ENCODE measurements around the gene NCAN.
"Not testable (repeated sequence)": the region's sequence is repeated elsewhere in the genome, so short reads cannot be mapped to it uniquely, and the experiment has no call there.

The NCAN gene

DNA sequence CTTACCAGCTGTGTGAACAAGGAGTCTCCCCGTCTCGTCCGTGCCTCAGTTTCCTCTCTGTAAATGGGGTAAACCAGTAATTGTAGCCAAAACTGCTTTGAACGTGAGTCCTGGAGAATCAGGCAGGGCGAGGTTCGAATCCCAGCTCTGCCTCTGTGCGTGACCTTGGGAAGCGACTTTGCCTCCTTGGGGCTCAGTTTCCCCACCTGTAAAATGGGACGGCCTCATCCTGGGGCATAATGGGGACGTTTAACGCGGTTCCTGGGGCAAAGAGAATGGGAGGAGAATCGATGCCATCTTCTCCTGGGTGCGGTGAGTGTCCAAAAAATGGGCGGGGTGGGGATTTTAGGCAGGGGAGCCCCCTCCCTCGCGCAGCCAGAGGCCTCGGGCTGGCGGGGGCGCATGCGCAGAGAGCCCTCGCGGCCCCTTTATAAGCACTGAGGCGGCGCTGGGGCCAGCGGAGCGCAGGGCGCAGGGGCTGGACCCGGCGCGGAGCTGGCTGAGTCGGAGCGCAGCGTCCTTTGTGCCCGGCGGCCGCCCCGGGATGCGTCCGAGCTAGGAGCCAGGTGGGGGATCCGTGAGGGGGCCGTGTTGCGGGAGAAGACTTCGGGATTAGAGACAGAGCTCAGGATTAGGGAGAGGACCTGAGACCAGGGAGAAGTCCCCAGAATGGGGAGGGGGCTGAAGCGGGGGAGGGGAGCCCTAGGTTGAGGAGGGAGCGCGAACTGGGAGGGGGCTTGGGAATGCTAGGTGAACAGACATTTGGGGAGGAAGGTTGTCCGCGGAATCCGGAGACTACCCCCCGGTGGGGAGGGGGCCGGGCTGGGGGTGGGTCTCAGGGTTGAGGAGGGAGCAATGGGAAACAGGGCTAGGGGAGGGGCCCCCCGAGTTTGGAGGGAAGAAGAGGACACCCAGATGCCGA is at the start of gene NCAN:
TSS of gene NCAN (plus strand) at position 460 of the 922 bp plus-strand sequence. CDS start 4,996 bp downstream, outside the sequence.
- DNase-seq = no peak

GRCh38 chr19:19162495-19162894 is 49.3 kb upstream of the NCAN start:
- DNase-seq = no peak

DNA sequence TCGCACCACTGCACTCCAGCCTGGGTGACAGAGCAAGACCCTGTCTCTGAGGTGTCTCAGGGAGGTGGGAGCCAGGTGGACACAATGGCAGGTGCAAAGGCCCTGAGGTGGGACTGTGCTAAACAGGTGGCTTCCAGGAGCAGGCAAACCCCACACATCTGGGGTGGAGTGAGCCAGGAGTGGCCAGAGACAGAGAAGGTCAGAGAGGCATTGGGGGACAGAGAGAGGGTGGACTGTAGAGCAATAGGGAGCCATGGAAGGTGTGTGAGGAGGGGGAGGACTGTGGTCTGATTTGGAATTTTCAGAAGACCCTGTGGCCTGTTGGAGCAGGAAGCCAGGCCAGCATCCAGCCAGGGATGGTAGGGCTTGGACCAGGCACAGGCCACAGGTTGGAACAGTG is 46.4 kb upstream of the NCAN start:
- no peak for DNase-seq

GRCh38 chr19:19167612-19168011 is 44.1 kb upstream of the NCAN start:
- no peak for DNase-seq

GRCh38 chr19:19169236-19170052 is 42.3 kb upstream of the NCAN start:
- DNase-seq = no peak

DNA sequence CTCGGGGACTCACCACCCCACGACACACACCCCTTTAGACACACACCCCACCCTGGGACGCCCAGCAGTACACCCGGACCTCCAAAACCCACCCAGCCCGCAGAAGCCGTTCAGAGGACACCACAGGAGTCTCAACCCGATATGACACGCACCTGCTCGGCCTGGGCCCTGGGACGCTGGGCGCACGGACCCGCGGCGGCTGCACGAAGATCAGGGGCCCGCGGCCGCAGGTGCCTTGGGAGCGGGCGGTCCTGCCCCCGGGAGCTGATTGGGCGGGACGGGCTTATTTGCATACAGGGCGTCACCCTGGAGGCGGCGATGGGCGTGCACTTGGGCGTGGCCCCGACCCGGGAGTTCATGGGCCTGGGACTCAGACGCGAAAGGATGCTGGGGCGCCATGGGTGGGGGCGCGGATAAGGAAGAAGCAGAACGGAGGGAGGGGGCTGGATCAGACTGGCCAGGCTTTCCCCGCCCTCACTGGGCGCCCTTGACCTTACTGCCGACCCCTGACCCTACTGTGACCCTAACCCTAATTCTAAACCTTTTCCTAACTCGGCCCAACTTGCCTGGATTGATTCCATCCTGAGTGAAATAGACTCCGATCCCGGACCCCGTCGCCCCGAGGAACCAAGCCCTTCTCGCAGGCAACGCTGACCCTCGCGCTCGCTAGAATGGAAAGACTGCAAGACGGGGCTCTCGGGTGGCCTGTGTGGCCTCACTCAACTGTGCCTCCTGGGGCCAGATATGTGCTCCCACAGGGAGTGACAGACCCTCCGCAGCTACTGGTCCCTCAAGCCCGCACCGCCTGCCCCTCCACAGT is 41.5 kb upstream of the NCAN start, which contains the start of gene MEF2B:
TSS of gene MEF2B (minus strand) at position 211 of the 820 bp plus-strand sequence. CDS start 19,528 bp downstream, outside the sequence.
- peak; percentile 74 for DNase-seq

DNA sequence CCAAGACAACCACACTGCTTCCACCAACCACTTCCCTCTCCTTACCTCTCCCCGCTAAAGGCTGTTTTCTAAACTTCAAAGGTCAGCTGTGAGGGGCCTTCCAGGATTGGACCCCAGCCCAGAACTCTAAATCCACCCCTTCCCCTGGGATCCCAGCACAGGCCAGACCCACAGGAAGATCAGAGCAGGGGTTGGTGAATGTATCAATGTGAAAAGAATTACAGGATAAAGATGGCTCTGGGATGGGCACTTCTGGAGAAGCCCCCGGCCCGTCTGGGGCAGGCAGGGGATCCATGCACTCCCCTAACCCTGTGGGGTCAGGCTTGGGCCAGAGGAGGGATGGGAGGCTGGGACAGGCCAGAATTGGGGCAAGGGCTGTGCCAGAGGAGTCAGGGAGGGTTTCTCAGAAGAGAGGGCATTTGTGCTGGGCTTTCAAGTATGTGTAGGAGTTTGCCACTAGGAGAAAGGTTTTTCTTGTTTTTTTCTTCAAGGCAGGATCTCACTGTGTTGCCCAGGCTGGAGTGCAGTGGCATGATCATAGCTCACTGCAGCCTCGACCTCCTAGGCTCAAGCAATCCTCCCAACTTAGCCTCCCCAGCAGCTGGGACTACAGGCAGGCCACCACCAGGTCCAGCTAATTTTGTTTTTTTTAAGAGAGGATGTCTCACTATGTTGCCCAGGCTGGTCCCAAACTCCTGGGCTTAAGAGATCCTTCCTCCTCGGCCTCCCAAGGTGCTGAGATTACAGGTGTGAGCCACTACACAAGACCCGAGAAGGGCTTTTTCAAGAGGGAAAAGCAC is 40.7 kb upstream of the NCAN start:
- DNase-seq = no peak

DNA sequence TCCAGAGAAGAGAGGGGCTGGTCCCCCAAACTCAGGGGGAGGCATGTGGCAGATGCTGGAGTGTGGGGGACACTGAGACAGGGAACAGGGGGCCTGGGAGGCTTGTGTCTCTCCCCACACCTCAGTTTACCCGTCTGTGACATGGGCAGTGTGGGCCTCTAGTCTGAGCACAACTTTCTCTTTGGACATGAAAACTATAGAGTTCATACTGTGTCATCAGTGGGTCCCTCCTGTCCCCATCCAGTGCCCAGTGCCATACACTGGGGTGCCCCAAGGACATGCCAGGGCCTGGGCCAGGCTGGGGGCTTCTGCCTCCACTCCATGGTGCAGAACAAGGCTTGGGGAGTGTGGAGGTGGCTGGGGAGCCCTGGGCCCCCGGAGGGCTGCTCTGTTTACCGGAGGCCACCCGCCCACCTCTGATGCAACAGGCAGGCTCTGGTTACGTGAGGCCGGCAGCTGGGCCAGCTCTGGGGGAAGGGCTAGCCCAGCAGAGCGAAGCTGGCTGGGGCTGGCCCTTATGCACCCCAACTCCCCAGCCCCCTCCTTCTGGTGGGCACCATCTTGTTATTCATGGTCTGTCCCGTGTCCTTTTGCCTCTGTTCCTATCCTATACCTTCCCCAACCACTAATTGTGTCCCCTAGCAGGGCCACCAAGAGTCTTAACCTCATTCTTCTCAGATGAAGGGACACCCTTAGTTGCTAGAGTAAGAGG is 39.8 kb upstream of the NCAN start:
- no peak for DNase-seq

DNA sequence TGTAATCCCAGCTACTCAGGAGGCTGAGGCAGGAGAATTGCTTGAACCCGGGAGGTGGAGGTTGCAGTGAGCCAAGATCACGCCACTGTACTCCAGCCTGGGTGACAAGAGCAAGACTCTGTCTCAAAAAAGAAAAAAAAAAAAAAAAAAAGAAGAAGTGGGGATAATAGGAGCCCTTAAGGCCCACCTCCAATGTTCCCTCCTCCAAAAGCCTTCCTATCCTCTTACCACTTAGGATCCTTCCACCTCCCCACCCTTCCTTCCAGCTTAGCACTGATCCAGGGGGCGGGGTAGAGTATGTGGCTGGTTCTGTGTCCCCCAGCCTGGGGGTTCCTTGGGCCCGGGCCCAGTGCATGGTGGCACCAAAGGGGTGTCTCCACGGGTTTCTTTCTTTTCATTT is 38.5 kb upstream of the NCAN start:
- not testable (repeated sequence) for DNase-seq

- no peak for DNase-seq
These were observed 34.8 kb upstream of the NCAN start for GRCh38 chr19:19176950-19177349.

GRCh38 chr19:19179548-19180441 is 32.0 kb upstream of the NCAN start:
- DNase-seq = no peak

DNA sequence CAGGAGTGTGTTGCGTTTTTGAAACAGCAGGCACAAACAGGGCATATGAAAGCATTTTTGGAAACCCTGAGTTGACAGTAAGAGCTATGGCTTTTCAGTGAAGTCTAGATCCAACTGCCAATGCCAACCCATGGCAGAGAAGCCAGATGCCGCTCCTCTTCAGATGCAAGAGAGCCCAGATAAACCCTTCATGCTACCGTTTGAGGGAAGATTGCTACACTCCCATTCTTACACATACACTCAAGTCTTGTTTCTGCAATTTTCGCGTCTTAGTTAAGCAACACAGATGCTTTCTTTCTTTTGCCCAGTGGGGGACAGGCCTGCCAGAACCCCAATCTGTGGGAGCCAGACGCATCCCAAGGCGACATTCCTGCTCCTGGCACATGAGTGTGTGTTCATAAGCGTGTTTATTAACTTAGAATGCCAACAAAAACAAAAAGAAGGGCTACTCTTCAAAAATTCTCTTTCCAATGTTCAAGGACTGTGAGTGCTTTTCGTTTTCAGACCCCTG is 30.2 kb upstream of the NCAN start:
- no peak for DNase-seq

DNA sequence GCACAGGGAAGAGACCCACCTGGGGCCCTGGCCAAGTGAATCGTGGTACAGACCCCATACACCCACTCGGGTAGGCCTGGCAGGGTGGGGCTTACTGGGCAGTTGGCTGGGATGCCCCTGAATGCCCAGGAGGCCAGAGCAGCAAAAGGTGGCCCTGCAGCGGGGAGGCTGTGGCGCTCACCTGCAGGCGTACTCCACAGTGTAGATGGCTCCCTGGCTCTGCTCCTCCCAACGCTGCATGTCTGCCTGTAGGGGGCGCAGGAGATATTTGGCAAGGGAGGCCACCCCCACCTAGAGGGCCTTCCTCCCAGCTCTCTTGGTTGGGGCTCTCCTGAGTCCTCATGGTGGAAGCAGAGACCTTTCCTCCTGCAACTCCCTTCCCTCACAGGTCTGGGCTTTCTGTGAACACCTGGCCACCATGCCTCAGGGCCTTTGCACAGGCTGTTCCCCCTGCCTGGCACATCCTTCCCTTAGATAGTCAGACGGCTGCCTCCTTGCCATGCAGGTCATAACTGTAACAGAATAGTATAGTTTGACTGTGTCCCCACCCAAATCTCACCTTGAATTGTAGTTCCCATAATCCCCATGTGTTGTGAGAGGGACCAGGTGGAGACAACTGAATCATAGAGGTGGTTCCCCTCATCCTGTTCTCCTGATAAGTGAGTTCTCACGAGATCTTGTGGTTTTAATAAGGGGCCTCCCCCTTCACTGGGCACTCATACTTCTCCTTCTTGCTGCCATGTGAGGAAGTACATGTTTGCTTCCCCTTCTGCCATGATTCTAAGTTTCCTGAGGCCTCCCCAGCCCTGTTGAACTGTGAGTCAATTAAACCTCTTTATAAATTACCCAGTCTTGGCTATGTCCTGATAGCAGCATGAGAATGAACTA is 25.7 kb upstream of the NCAN start:
- peak; percentile 74 for DNase-seq

DNA sequence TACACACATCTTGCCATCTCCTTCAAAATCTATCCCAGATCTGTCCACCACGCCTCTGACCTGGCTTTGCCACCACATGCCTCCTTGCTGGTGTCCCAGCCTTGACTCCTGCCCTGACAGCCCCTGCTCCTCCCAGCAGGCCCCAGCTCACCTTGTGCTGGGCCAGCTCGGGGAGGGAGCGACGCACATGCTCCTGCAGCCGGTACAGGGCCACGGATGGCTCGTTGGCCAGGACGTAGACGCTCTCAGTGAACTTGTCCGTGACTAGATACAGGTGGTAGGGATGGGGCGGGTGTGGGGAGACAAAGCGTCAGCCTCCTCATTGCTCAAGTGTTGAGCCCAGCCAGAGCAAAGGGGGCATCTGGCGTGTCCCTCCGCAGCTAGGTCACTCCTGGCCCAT is 25.0 kb upstream of the NCAN start:
- DNase-seq = no peak

DNA sequence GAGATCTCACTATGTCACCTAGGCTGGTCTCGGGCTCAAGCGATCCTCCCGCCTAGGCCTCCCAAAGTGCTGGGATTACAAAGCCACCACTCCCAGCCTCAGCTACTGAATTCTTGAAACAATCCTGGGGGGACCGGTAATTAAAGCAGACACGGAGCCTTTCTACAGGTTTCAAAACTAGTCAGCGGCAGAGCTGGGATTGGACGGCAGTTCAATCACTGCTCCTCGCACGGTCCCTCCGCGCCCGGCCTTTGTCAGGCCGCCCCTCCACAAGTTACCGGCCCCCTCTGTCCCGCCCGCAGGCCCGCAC is 20.0 kb upstream of the NCAN start:
- no peak for DNase-seq

GRCh38 chr19:19192078-19192882 is 19.5 kb upstream of the NCAN start, which contains the start of the genes BORCS8 and RFXANK:
BORCS8 (minus strand) TSS chr19:19192152; CDS start chr19:19192117, 35 bp downstream.
RFXANK (plus strand) TSS chr19:19192258; CDS start chr19:19193947, 1,689 bp downstream.
- DNase-seq = peak; percentile 99

DNA sequence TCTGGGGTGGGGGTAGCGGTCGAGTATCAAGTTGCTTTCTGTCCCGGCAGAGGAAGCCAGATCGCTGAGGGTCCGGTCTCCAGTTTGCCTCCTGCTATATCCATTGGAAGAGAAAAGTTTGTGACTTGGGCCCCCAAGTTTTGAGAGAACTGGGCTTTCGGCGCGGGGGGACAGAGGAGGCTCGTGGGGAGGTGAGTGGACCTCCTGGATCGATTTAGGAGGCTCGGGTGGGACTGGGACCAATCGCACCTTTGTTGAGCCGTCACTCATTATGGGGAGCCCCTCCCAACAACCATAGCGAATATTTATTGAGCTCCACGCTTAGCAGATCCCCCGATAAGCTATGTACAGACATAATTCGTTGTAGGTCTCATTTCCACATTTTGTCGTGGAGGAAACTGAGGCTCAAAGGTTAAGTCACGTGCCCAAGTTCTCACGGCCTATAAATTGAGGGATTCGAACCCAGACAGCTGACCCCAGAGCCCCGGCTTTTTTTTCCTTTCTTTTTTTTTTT is 18.8 kb upstream of the NCAN start:
- DNase-seq = no peak

DNA sequence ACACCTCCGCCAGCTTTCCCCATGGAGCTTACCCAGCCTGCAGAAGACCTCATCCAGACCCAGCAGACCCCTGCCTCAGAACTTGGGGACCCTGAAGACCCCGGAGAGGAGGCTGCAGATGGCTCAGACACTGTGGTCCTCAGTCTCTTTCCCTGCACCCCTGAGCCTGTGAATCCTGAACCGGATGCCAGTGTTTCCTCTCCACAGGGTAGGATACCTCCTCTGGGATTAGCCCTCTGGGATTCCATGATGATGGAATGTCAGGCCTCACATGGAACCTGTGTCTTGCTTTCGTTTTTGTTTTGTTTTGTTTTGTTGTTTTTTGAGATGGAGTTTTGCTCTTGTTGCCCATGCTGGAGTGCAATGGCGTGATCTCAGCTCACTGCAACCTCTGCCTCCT is 17.8 kb upstream of the NCAN start:
- no peak for DNase-seq
